Ishikawa (cell line): ENCODE data around the gene CATSPER3.

Source experiments
- CEBPB ChIP-seq: IDR thresholded peaks from 2 replicates; pipeline ENCODE4 v1.6.1; 2012
- CREB1 ChIP-seq: IDR thresholded peaks from 2 replicates; pipeline ENCODE4 v1.6.1; 2012; ENCODE audit warnings: low read depth
- EGR1 ChIP-seq: IDR thresholded peaks from 2 replicates; pipeline ENCODE4 v1.6.1; 2012
- EP300 ChIP-seq: IDR thresholded peaks from 2 replicates; pipeline ENCODE4 v1.6.1; 2012; ENCODE audit warnings: borderline replicate concordance
- FOXM1 ChIP-seq: IDR thresholded peaks from 2 replicates; pipeline ENCODE4 v1.6.1; 2012; ENCODE audit warnings: low read depth, borderline replicate concordance
- NFIC ChIP-seq: IDR thresholded peaks from 2 replicates; pipeline ENCODE4 v1.6.1; 2012
- RAD21 ChIP-seq: IDR thresholded peaks from 2 replicates; pipeline ENCODE4 v1.6.1; 2012; ENCODE audit warnings: low read depth
- TAF1 ChIP-seq: IDR thresholded peaks from 2 replicates; pipeline ENCODE4 v1.6.1; 2012; ENCODE audit warnings: low read depth, mild to moderate bottlenecking
- TCF12 ChIP-seq: IDR thresholded peaks from 2 replicates; pipeline ENCODE4 v1.6.1; 2012; ENCODE audit warnings: low read depth
- TEAD4 ChIP-seq: IDR thresholded peaks from 2 replicates; pipeline ENCODE4 v1.6.1; 2012
- YY1 ChIP-seq: IDR thresholded peaks from 2 replicates; pipeline ENCODE4 v1.6.1; 2012; ENCODE audit warnings: low read depth
- ZBTB7A ChIP-seq: IDR thresholded peaks from 2 replicates; pipeline ENCODE4 v1.6.1; 2012; ENCODE audit warnings: low read depth
- TF ChIP-seq, protein P1 (sequence below): IDR thresholded peaks from 2 replicates; pipeline ENCODE4 v1.6.1; 2012
- TF ChIP-seq, protein P2 (sequence below): IDR thresholded peaks from 2 replicates; pipeline ENCODE4 v1.6.1; 2012; ENCODE audit warnings: low read depth, mild to moderate bottlenecking
- TF ChIP-seq, protein P3 (sequence below): IDR thresholded peaks from 2 replicates; pipeline ENCODE4 v1.6.1; 2012

CATSPER3 gene

DNA sequence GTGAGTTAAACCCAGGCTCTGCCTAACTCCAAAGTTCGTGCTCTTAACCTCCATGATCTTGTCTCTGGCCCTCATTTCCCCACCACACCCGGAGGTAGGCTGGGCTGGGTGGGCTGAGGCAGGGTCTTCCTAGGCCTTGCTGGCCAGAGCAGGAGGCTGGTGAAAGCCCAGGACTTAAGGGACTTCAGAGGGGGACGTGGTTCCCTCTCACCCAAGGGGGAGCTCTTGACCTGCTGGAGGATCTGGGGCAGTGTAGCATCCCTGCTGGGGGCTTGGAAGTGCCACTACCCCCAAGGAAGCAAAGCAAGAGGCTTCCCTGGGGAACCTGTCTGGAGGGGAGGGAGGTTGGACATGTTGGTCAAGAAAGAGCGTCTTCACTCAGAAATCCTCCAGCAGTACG is 51.6 kb downstream of the CATSPER3 start:
- TF ChIP-seq RAD21 (peak; percentile 16; the same call in 1 of the 2 replicates), ZBTB7A (no peak)

DNA sequence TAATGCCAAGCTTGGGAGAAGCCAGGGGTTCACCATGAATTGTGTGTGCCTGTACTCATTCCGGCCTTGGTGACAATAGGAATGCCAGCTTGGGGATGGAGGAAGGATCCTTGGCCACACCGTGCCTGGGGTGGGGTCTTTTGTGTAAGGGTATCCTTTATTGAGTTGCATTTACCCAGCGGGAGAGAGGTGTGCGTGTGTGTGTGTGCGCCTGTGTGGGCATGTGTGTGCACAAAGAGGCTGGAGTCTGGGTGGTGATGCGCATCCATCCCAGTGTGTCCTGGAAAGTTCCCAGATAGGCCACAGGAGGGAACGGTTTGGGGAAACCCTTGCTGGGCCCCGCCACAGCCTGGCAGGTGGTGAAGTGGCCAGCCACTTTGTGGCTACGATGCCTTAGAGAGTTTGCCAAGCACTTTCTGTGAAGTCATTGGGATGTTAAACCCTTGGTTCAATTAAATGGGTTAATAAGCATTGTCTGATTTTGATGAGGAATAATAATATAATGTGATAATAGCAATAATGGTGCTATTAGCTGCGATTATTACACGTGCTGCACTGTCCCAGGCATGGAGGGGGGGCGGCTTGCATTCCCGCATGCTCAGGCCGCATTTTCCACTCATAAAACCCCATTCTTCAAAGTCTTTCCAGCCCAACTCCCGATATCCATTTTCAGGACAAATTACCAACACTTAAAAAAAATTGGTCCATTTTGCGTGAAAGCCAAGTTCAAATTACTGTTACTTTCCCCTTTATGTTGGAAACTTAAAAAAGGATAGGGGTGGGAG is 52.6 kb downstream of the CATSPER3 start:
- TF ChIP-seq, protein P1, sequence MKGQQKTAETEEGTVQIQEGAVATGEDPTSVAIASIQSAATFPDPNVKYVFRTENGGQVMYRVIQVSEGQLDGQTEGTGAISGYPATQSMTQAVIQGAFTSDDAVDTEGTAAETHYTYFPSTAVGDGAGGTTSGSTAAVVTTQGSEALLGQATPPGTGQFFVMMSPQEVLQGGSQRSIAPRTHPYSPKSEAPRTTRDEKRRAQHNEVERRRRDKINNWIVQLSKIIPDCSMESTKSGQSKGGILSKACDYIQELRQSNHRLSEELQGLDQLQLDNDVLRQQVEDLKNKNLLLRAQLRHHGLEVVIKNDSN, result no peak
- TF ChIP-seq ZBTB7A (no peak), NFIC (no peak), TCF12 (no peak), TEAD4 (no peak), CEBPB (no peak), TAF1 (no peak), YY1 (no peak), EP300 (no peak), CREB1 (no peak), EGR1 (no peak), FOXM1 (no peak), RAD21 (no peak)
- TF ChIP-seq, protein P2, sequence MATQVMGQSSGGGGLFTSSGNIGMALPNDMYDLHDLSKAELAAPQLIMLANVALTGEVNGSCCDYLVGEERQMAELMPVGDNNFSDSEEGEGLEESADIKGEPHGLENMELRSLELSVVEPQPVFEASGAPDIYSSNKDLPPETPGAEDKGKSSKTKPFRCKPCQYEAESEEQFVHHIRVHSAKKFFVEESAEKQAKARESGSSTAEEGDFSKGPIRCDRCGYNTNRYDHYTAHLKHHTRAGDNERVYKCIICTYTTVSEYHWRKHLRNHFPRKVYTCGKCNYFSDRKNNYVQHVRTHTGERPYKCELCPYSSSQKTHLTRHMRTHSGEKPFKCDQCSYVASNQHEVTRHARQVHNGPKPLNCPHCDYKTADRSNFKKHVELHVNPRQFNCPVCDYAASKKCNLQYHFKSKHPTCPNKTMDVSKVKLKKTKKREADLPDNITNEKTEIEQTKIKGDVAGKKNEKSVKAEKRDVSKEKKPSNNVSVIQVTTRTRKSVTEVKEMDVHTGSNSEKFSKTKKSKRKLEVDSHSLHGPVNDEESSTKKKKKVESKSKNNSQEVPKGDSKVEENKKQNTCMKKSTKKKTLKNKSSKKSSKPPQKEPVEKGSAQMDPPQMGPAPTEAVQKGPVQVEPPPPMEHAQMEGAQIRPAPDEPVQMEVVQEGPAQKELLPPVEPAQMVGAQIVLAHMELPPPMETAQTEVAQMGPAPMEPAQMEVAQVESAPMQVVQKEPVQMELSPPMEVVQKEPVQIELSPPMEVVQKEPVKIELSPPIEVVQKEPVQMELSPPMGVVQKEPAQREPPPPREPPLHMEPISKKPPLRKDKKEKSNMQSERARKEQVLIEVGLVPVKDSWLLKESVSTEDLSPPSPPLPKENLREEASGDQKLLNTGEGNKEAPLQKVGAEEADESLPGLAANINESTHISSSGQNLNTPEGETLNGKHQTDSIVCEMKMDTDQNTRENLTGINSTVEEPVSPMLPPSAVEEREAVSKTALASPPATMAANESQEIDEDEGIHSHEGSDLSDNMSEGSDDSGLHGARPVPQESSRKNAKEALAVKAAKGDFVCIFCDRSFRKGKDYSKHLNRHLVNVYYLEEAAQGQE, result no peak
- TF ChIP-seq, protein P3, sequence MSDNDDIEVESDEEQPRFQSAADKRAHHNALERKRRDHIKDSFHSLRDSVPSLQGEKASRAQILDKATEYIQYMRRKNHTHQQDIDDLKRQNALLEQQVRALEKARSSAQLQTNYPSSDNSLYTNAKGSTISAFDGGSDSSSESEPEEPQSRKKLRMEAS, result no peak

DNA sequence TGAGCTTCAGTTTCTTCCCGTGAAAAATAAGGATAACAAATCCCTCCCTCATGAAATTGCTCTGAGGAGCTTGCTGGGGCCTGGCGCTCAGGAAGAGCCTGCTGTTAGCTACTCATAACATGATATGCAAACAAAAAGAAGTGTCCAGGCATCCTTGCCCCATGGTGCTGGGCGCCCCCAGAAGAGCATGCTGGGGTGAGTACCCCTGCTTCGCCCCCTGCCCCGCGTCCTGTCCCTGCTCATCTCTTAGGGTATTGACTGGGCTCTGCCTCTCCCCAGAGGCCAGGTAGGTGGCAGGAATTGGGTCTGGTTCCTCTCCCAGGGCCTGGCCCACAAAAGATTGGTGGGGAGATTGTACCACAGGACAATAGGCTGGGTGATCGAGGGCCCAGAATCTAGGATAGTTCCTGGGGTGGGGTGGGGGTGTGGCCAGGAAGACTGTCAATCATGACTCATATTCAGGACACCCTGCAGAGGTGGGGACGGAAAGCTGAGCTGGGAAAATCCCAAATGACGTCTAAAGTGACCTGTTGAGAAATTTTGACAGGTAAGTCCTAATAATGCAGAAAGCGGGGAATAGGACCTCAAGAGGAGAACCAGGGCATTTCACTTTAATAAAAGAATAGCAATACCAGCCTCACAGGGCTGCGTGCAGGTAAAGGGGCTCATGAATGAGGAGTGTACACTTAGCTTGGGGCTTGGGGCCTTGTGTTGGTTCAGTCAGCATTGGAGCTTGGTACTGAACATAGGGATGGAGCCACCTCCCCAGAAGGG is 57.4 kb downstream of the CATSPER3 start:
- TF ChIP-seq, protein P2, result no peak
- TF ChIP-seq, protein P1, result no peak
- TF ChIP-seq ZBTB7A (no peak), FOXM1 (no peak), EGR1 (no peak), EP300 (no peak), YY1 (no peak), TAF1 (no peak), TCF12 (no peak), CEBPB (no peak), NFIC (no peak), CREB1 (no peak)
- TF ChIP-seq, protein P3, result no peak

DNA sequence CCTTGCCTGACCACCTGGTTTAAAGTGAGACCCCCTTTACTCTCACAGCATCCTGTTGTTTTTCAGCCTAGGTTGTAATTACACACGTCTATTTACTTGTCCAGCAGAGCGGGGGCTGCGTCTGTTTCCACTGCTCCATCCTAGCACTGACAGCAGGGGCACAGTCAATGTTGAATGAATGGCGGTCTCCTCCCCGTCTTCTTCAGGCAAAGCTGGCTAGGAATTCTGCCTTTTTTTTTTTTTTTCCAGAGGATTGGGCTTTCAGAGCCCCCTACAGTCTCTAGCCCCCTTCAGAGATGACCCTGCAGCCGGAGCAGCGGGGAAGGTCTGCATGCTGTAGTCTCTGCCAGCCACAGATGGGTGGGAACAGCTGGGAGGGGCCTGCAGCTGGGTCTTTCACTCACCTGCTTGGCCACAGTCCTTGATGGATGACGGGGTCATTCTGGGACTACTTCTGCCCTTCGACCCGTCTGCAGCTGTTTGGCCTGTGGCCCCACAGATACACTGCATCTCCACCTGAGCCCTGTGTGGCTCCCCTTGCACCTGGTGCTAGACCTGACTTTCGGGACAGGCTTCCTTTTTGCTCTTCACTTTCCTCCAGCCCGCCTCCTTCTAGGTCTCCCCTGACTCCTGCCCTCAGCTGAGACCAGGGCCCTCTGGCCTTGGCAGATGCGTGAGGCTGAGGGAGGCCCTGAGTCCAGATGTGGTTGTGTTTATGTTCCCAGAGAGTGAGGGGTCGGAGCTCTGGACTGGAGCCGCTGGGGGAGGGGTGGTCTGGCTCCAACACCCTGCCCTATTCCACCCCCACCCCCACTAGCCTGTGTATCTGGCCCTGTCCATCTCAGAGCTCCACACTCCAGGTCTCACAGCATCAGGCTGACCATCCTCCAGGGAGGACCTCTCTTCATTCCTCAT is 58.3 kb downstream of the CATSPER3 start:
- TF ChIP-seq FOXM1 (no peak), RAD21 (no peak), CREB1 (no peak), TEAD4 (no peak), TCF12 (no peak), NFIC (no peak), ZBTB7A (no peak)
- TF ChIP-seq, protein P1, result no peak
- TF ChIP-seq, protein P3, result no peak
- TF ChIP-seq, protein P2, result no peak
